PC-9 (cell line): ENCODE results near the gene CPT1B. TPM values are rescaled to one million over a fixed set of nuclear protein-coding genes. Genes with fewer than 3 reads are reported as not detected.

Source experiments
- BruUV-seq: library from RNA; stranded (reverse); fragments of 400-500 nt; replicated peaks from 2 replicates; lab custom pipeline; 2021; lab: Mats Ljungman, UMichigan
- CTCF ChIA-PET: fragments of 300-600 bp; sonication (Branson Sonifier 250); formaldehyde crosslinking; loops from one replicate; lab custom pipeline; 2022; ENCODE audit warnings: antibody characterized with exemption; lab: Charles Lee
- POLR2A ChIA-PET: fragments of 300-600 bp; sonication (Branson Sonifier 250); formaldehyde crosslinking; loops from one replicate; lab custom pipeline; 2022; ENCODE audit warnings: antibody characterized with exemption; ENCODE audit not compliant: unreplicated experiment; lab: Charles Lee
- DNase-seq, 2 experiments: peaks; one replicate each; pipeline versions ENCODE4 v3.0.0 to v3.0.0-alpha.2; 2015 to 2022; ENCODE audit warnings: mixed read lengths in 1 of 2
- H2AFZ ChIP-seq: fragments of 200-600 bp; sonication (generic); 2 replicates; pipeline ENCODE4 v1.8.1; 2017; ENCODE audit warnings: antibody characterized with exemption
- H3F3A ChIP-seq: fragments of 200-600 bp; sonication (generic); 2 replicates; pipeline ENCODE4 v1.8.1; 2017; ENCODE audit warnings: antibody characterized with exemption, mild to moderate bottlenecking, low read depth; ENCODE audit not compliant: insufficient read depth
- H3K27ac ChIP-seq: fragments of 200-600 bp; sonication (generic); 2 replicates; pipeline ENCODE4 v1.6.1; 2016; ENCODE audit warnings: mixed run types
- H3K27me3 ChIP-seq: fragments of 200-600 bp; sonication (generic); 2 replicates; pipeline ENCODE4 v1.6.1; 2016; ENCODE audit warnings: low read depth, mixed run types; ENCODE audit not compliant: insufficient read depth
- H3K36me3 ChIP-seq: fragments of 200-600 bp; sonication (generic); 2 replicates; pipeline ENCODE4 v1.6.1; 2016; ENCODE audit warnings: low read depth, mixed run types
- H3K4me1 ChIP-seq: fragments of 200-600 bp; sonication (generic); replicated peaks from 2 replicates; pipeline ENCODE4 v1.6.1; 2016; ENCODE audit warnings: mixed run types; ENCODE audit not compliant: insufficient read depth
- H3K4me2 ChIP-seq: fragments of 200-600 bp; sonication (generic); 2 replicates; pipeline ENCODE4 v1.6.1; 2017; ENCODE audit warnings: mixed run types
- H3K4me3 ChIP-seq: fragments of 200-600 bp; sonication (generic); 2 replicates; pipeline ENCODE4 v1.6.1; 2016; ENCODE audit warnings: mixed run types
- H3K79me2 ChIP-seq: fragments of 200-600 bp; sonication (generic); 2 replicates; pipeline ENCODE4 v1.6.1; 2017; ENCODE audit warnings: low read depth, mixed run types
- H3K9me2 ChIP-seq: fragments of 200-600 bp; sonication (generic); 2 replicates; pipeline ENCODE4 v1.8.1; 2017; ENCODE audit warnings: mild to moderate bottlenecking; ENCODE audit not compliant: insufficient read depth
- H3K9me3 ChIP-seq: fragments of 200-600 bp; sonication (generic); 2 replicates; pipeline ENCODE4 v1.8.1; 2016; ENCODE audit warnings: low read depth; ENCODE audit not compliant: insufficient read depth
- H4K20me1 ChIP-seq: fragments of 200-600 bp; sonication (generic); 2 replicates; pipeline ENCODE4 v1.8.1; 2017; ENCODE audit not compliant: insufficient read depth
- CTCF ChIP-seq: fragments of 200-600 bp; sonication (generic); conservative IDR thresholded peaks from 2 replicates; pipeline ENCODE4 v1.6.1; 2017; ENCODE audit warnings: mixed run types, antibody characterized with exemption, mild to moderate bottlenecking, moderate library complexity
- EZH2 ChIP-seq: fragments of 200-600 bp; sonication (generic); IDR thresholded peaks from 2 replicates; pipeline ENCODE4 v1.8.0; 2017; ENCODE audit warnings: antibody characterized with exemption, low read depth
- intact Hi-C: fragments of 100-400 bp; cut with micrococcal nuclease; formaldehyde crosslinking; loops from one replicate; pipeline ENCODE4 v1.10.0; 2022; ENCODE audit not compliant: unreplicated experiment
- total RNA-seq: library from RNA; stranded (reverse); gene quantifications from 2 replicates; pipeline ENCODE4 v1.2.3, GENCODE V29; 2021

The CPT1B gene
- total RNA-seq, 1 experiment from 2014 or later, result 66.2 TPM

GRCh38 chr22:50581031-50581949, 3.1 kb upstream of the CPT1B start:
- peaks cover 18% of the 10 kb centered on the region for H3K4me1 ChIP-seq
- peaks cover 30% of the 10 kb centered on the region for H3K79me2 ChIP-seq
- no peaks in the 10 kb centered on the region for H3K9me2 ChIP-seq
- H2AFZ ChIP-seq, result no peak overlapping the region; the same call in 1 of the 2 replicates
- no peak for DNase-seq
- peaks cover 15% of the 10 kb centered on the region; the same call in 1 of the 2 replicates for H3F3A ChIP-seq
- H3K4me2 ChIP-seq, result peak overlapping the region; percentile 90
- no peaks in the 10 kb centered on the region for H3K27me3 ChIP-seq
- H4K20me1 ChIP-seq, result no peaks in the 10 kb centered on the region
- H3K36me3 ChIP-seq, result peaks cover 11% of the 10 kb centered on the region; the same call in 1 of the 2 replicates
- no peak for TF ChIP-seq EZH2
- TF ChIP-seq CTCF, result no peak
- H3K9me3 ChIP-seq, result no peaks in the 10 kb centered on the region
- intact Hi-C loops, result loop anchor here (5.0 kb wide), 1 partner anchor 74 kb away; the partner anchor contains the start of genes LMF2 and NCAPH2
- peak overlapping the region; percentile 89 for H3K4me3 ChIP-seq
- ChIA-PET CTCF (no interaction called here), POLR2A (interaction anchor here (0.5 to 1.2 kb wide), 2 partner anchors 18 to 73 kb away, joined by 3 to 7 read pairs; partner anchors contain the start of genes NCAPH2 and SYCE3)
- BruUV-seq, result TSS peak; percentile 61
- H3K27ac ChIP-seq, result peak overlapping the region; percentile 86; the same call in 1 of the 2 replicates

GRCh38 chr22:50579752-50580151, 1.5 kb upstream of the CPT1B start:
- no peak overlapping the region for H3K4me3 ChIP-seq
- intact Hi-C loops, result loop anchor here (5.0 kb wide), 1 partner anchor 72 kb away; the partner anchor contains the start of genes LMF2 and NCAPH2
- no peak for DNase-seq
- H3K4me2 ChIP-seq, result no peak overlapping the region
- no peak overlapping the region for H3K27ac ChIP-seq
- H3F3A ChIP-seq, result peaks cover 14% of the 10 kb centered on the region; the same call in 1 of the 2 replicates
- H3K79me2 ChIP-seq, result peaks cover 30% of the 10 kb centered on the region
- H3K9me2 ChIP-seq, result no peaks in the 10 kb centered on the region
- H3K4me1 ChIP-seq, result peaks cover 18% of the 10 kb centered on the region
- H2AFZ ChIP-seq, result no peak overlapping the region
- H4K20me1 ChIP-seq, result no peaks in the 10 kb centered on the region
- no peaks in the 10 kb centered on the region for H3K9me3 ChIP-seq
- BruUV-seq, result no TSS peak
- no peaks in the 10 kb centered on the region for H3K27me3 ChIP-seq
- POLR2A ChIA-PET, result no interaction called here
- CTCF ChIA-PET, result no interaction called here
- TF ChIP-seq CTCF, result no peak
- TF ChIP-seq EZH2, result no peak
- peaks cover 11% of the 10 kb centered on the region; the same call in 1 of the 2 replicates for H3K36me3 ChIP-seq

DNA sequence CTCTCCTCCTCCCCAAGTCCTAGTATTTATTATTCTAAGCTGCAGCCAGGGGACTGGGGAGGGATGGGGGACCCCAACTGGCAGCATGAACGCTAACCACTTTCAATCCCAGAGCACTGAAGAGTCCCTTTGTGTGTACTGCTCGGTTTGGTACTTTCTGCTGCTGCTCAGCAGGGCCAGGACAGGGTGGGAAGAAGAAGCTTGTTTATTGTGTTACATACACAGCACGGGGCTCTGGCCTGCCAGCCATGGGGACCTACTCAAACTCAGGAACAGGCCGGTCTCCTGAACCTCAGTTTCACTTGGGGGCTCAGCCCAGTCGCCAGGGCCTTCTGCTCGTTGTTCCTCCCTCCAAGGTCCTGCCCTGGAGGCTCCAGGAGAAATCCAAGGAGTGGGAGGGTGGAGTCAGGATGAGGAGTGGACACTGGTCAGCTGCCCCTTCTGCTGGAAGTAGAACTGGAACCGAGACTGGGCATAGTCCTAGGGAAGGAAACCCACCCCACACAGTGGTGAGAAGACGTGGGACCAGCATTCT, 616 bp upstream of the CPT1B start:
- CTCF ChIA-PET, result no interaction called here
- no peaks in the 10 kb centered on the region for H3K27me3 ChIP-seq
- H3K27ac ChIP-seq, result no peak overlapping the region
- no peaks in the 10 kb centered on the region for H3K9me2 ChIP-seq
- no peak overlapping the region for H2AFZ ChIP-seq
- no peaks in the 10 kb centered on the region for H4K20me1 ChIP-seq
- H3F3A ChIP-seq, result peaks cover 10% of the 10 kb centered on the region; the same call in 1 of the 2 replicates
- TF ChIP-seq EZH2, result no peak
- no peak for TF ChIP-seq CTCF
- no peak overlapping the region for H3K4me3 ChIP-seq
- POLR2A ChIA-PET, result no interaction called here
- peaks cover 16% of the 10 kb centered on the region for H3K4me1 ChIP-seq
- H3K4me2 ChIP-seq, result no peak overlapping the region
- peaks cover 16% of the 10 kb centered on the region; the same call in 1 of the 2 replicates for H3K36me3 ChIP-seq
- BruUV-seq, result no TSS peak
- intact Hi-C loops, result no loop called here
- no peak for DNase-seq
- H3K9me3 ChIP-seq, result no peaks in the 10 kb centered on the region
- H3K79me2 ChIP-seq, result peaks cover 28% of the 10 kb centered on the region
